Loucy (cell line): ENCODE data around the gene CCDC184.

Experiments used
- H2AFZ ChIP-seq: fragments of 200-600 bp; sonication (generic); 2 replicates; pipeline ENCODE4 v1.6.0; 2016; ENCODE audit warnings: antibody characterized with exemption, mild to moderate bottlenecking, low read length, moderate library complexity
- H3F3A ChIP-seq: fragments of 200-600 bp; 2 replicates; pipeline ENCODE4 v1.6.0; 2016; ENCODE audit warnings: antibody characterized with exemption, low read depth, mild to moderate bottlenecking
- H3K27me3 ChIP-seq: fragments of 200-600 bp; sonication (generic); 2 replicates; pipeline ENCODE4 v1.6.1; 2014; ENCODE audit warnings: low read length, mild to moderate bottlenecking; ENCODE audit not compliant: insufficient read depth, poor library complexity, severe bottlenecking
- H3K36me3 ChIP-seq: fragments of 200-600 bp; sonication (generic); 2 replicates; pipeline ENCODE4 v1.6.1; 2016; ENCODE audit warnings: low read length; ENCODE audit not compliant: insufficient read depth
- H3K4me1 ChIP-seq: fragments of 200-600 bp; sonication (generic); 2 replicates; pipeline ENCODE4 v1.5.1; 2014; ENCODE audit warnings: low read length, mild to moderate bottlenecking; ENCODE audit not compliant: insufficient read depth, poor library complexity, severe bottlenecking
- H3K4me2 ChIP-seq: fragments of 200-600 bp; sonication (generic); 2 replicates; pipeline ENCODE4 v1.6.0; 2014; ENCODE audit warnings: antibody characterized with exemption, low read length, low read depth, mild to moderate bottlenecking; ENCODE audit not compliant: poor library complexity, severe bottlenecking
- H3K4me3 ChIP-seq: fragments of 200-600 bp; sonication (generic); 2 replicates; pipeline ENCODE4 v1.5.1; 2014; ENCODE audit warnings: low read length, mild to moderate bottlenecking, mixed read lengths; ENCODE audit not compliant: poor library complexity, severe bottlenecking
- H3K79me2 ChIP-seq: fragments of 200-600 bp; sonication (generic); 2 replicates; pipeline ENCODE4 v1.6.1; 2014; ENCODE audit warnings: low read length; ENCODE audit not compliant: insufficient read depth
- H3K9ac ChIP-seq: fragments of 200-600 bp; sonication (generic); 2 replicates; pipeline ENCODE4 v1.6.0; 2014; ENCODE audit warnings: mild to moderate bottlenecking, low read depth, low read length, moderate library complexity; ENCODE audit not compliant: poor library complexity, severe bottlenecking
- H3K9me2 ChIP-seq: fragments of 200-600 bp; sonication (generic); replicated peaks from 2 replicates; pipeline ENCODE4 v1.6.1; 2016; ENCODE audit warnings: low read depth, low read length, mixed read lengths
- H3K9me3 ChIP-seq: fragments of 200-600 bp; sonication (generic); 2 replicates; pipeline ENCODE4 v1.6.1; 2014; ENCODE audit warnings: mild to moderate bottlenecking, antibody characterized with exemption, low read length, low read depth; ENCODE audit not compliant: insufficient read depth
- H4K20me1 ChIP-seq: fragments of 200-600 bp; sonication (generic); 2 replicates; pipeline ENCODE4 v1.6.0; 2014; ENCODE audit warnings: antibody characterized with exemption, low read length, mild to moderate bottlenecking; ENCODE audit not compliant: insufficient read depth, poor library complexity, severe bottlenecking
- CTCF ChIP-seq: fragments of 200-600 bp; sonication (generic); conservative IDR thresholded peaks from 2 replicates; pipeline ENCODE4 v1.5.1; 2014; ENCODE audit warnings: mild to moderate bottlenecking, antibody characterized with exemption, low read length
- EZH2phosphoT487 ChIP-seq: fragments of 200-600 bp; IDR thresholded peaks from 2 replicates; pipeline ENCODE4 v1.6.1; 2018; ENCODE audit warnings: antibody characterized with exemption, mild to moderate bottlenecking, moderate library complexity, borderline replicate concordance

CCDC184 gene

GRCh38 chr12:48201091-48201490 is 17.6 kb downstream of the CCDC184 start:
- Histone ChIP-seq H2AFZ (no peak overlapping the region), H3K9ac (no peak overlapping the region), H3K27me3 (no peaks in the 10 kb centered on the region), H3K9me3 (no peaks in the 10 kb centered on the region), H3K4me1 (peaks cover 37% of the 10 kb centered on the region), H3K79me2 (peaks cover 15% of the 10 kb centered on the region), H3K4me2 (peak overlapping the region; percentile 95), H3K4me3 (no peak overlapping the region), H3K36me3 (no peaks in the 10 kb centered on the region), H3F3A (no peaks in the 10 kb centered on the region), H3K9me2 (no peaks in the 10 kb centered on the region), H4K20me1 (peaks cover 8% of the 10 kb centered on the region)
- TF ChIP-seq EZH2phosphoT487 (no peak), CTCF (no peak)

- H3K4me2 ChIP-seq = no peak overlapping the region
- no peaks in the 10 kb centered on the region for H3K27me3 ChIP-seq
- H2AFZ ChIP-seq = no peak overlapping the region
These were observed 18.1 kb downstream of the CCDC184 start for GRCh38 chr12:48201516-48201915.

GRCh38 chr12:48202766-48203165 is 19.3 kb downstream of the CCDC184 start:
- H3F3A ChIP-seq = no peaks in the 10 kb centered on the region
- peaks cover 15% of the 10 kb centered on the region for H3K79me2 ChIP-seq
- H3K4me2 ChIP-seq = no peak overlapping the region
- H4K20me1 ChIP-seq = peaks cover 8% of the 10 kb centered on the region
- H3K36me3 ChIP-seq = no peaks in the 10 kb centered on the region
- no peaks in the 10 kb centered on the region for H3K9me2 ChIP-seq
- H3K4me1 ChIP-seq = peaks cover 30% of the 10 kb centered on the region
- no peaks in the 10 kb centered on the region for H3K27me3 ChIP-seq
- H2AFZ ChIP-seq = no peak overlapping the region
- no peak overlapping the region for H3K4me3 ChIP-seq
- TF ChIP-seq CTCF (no peak), EZH2phosphoT487 (no peak)
- H3K9me3 ChIP-seq = peaks cover 4% of the 10 kb centered on the region; the same call in 1 of the 2 replicates
- no peak overlapping the region for H3K9ac ChIP-seq

More at GRCh38 chr12:48201516-48201915, 18.1 kb downstream of the CCDC184 start:
- Histone ChIP-seq H3F3A (no peaks in the 10 kb centered on the region), H3K9me2 (no peaks in the 10 kb centered on the region), H3K4me3 (no peak overlapping the region), H3K4me1 (peaks cover 37% of the 10 kb centered on the region), H4K20me1 (peaks cover 8% of the 10 kb centered on the region), H3K9me3 (peaks cover under 1% of the 10 kb centered on the region; the same call in 1 of the 2 replicates), H3K79me2 (peaks cover 15% of the 10 kb centered on the region), H3K36me3 (no peaks in the 10 kb centered on the region), H3K9ac (no peak overlapping the region)
- TF ChIP-seq CTCF (no peak), EZH2phosphoT487 (no peak)
